ENCODE data around the gene KCNAB1.

Gene KCNAB1

GRCh38 chr3:156142702-156143101, 22.3 kb downstream of the KCNAB1 start:
- Histone ChIP-seq H3K4me1 (ENCODE audit: control insufficient read depth, insufficient read depth, low read length) (no peaks in the 10 kb centered on the region), H3K36me3 (ENCODE audit: control insufficient read depth, insufficient read depth, low read length) (no peaks in the 10 kb centered on the region), H3K9me3 (ENCODE audit: control insufficient read depth, insufficient read depth, low read length) (no peaks in the 10 kb centered on the region), H3K27me3 (ENCODE audit: control insufficient read depth, insufficient read depth, low read length) (no peaks in the 10 kb centered on the region), H3K4me3 (ENCODE audit: low read depth, low read length) (no peak overlapping the region), H3K9ac (ENCODE audit: low read depth, low read length) (no peak overlapping the region)

- Histone ChIP-seq H3K27me3 (ENCODE audit: control insufficient read depth, insufficient read depth, low read length) (no peaks in the 10 kb centered on the region), H3K4me3 (ENCODE audit: low read depth, low read length) (no peak overlapping the region), H3K4me1 (ENCODE audit: control insufficient read depth, insufficient read depth, low read length) (no peaks in the 10 kb centered on the region), H3K36me3 (ENCODE audit: control insufficient read depth, insufficient read depth, low read length) (no peaks in the 10 kb centered on the region), H3K9me3 (ENCODE audit: control insufficient read depth, insufficient read depth, low read length) (no peaks in the 10 kb centered on the region), H3K9ac (ENCODE audit: low read depth, low read length) (no peak overlapping the region)
These were observed 22.8 kb downstream of the KCNAB1 start for GRCh38 chr3:156143136-156143535.

- Histone ChIP-seq H3K4me3 (ENCODE audit: low read depth, low read length) (no peak overlapping the region), H3K4me1 (ENCODE audit: control insufficient read depth, insufficient read depth, low read length) (no peaks in the 10 kb centered on the region), H3K27me3 (ENCODE audit: control insufficient read depth, insufficient read depth, low read length) (no peaks in the 10 kb centered on the region), H3K36me3 (ENCODE audit: control insufficient read depth, insufficient read depth, low read length) (no peaks in the 10 kb centered on the region), H3K9me3 (ENCODE audit: control insufficient read depth, insufficient read depth, low read length) (no peaks in the 10 kb centered on the region), H3K9ac (ENCODE audit: low read depth, low read length) (no peak overlapping the region)
These were observed 23.7 kb downstream of the KCNAB1 start for GRCh38 chr3:156144060-156144459.

GRCh38 chr3:156145866-156146265, 25.5 kb downstream of the KCNAB1 start:
- no peaks in the 10 kb centered on the region for H3K4me1 ChIP-seq (ENCODE audit: control insufficient read depth, insufficient read depth, low read length)
- no peaks in the 10 kb centered on the region for H3K27me3 ChIP-seq (ENCODE audit: control insufficient read depth, insufficient read depth, low read length)
- H3K9me3 ChIP-seq (ENCODE audit: control insufficient read depth, insufficient read depth, low read length), result no peaks in the 10 kb centered on the region

GRCh38 chr3:156148345-156148945, 28.1 kb downstream of the KCNAB1 start:
- Histone ChIP-seq H3K9me3 (ENCODE audit: control insufficient read depth, insufficient read depth, low read length) (no peaks in the 10 kb centered on the region), H3K9ac (ENCODE audit: low read depth, low read length) (no peak overlapping the region)

More at GRCh38 chr3:156145866-156146265, 25.5 kb downstream of the KCNAB1 start:
- Histone ChIP-seq H3K4me3 (ENCODE audit: low read depth, low read length) (no peak overlapping the region), H3K36me3 (ENCODE audit: control insufficient read depth, insufficient read depth, low read length) (no peaks in the 10 kb centered on the region), H3K9ac (ENCODE audit: low read depth, low read length) (no peak overlapping the region)

GRCh38 chr3:156148946-156149381, 28.6 kb downstream of the KCNAB1 start:
- Histone ChIP-seq H3K4me1 (ENCODE audit: control insufficient read depth, insufficient read depth, low read length) (no peaks in the 10 kb centered on the region), H3K9ac (ENCODE audit: low read depth, low read length) (no peak overlapping the region), H3K27me3 (ENCODE audit: control insufficient read depth, insufficient read depth, low read length) (no peaks in the 10 kb centered on the region), H3K9me3 (ENCODE audit: control insufficient read depth, insufficient read depth, low read length) (no peaks in the 10 kb centered on the region), H3K4me3 (ENCODE audit: low read depth, low read length) (no peak overlapping the region), H3K36me3 (ENCODE audit: control insufficient read depth, insufficient read depth, low read length) (no peaks in the 10 kb centered on the region)

More at GRCh38 chr3:156148345-156148945, 28.1 kb downstream of the KCNAB1 start:
- Histone ChIP-seq H3K27me3 (ENCODE audit: control insufficient read depth, insufficient read depth, low read length) (no peaks in the 10 kb centered on the region), H3K4me3 (ENCODE audit: low read depth, low read length) (no peak overlapping the region), H3K36me3 (ENCODE audit: control insufficient read depth, insufficient read depth, low read length) (no peaks in the 10 kb centered on the region), H3K4me1 (ENCODE audit: control insufficient read depth, insufficient read depth, low read length) (no peaks in the 10 kb centered on the region)

GRCh38 chr3:156149876-156150275, 29.5 kb downstream of the KCNAB1 start:
- Histone ChIP-seq H3K27me3 (ENCODE audit: control insufficient read depth, insufficient read depth, low read length) (no peaks in the 10 kb centered on the region), H3K9me3 (ENCODE audit: control insufficient read depth, insufficient read depth, low read length) (no peaks in the 10 kb centered on the region), H3K9ac (ENCODE audit: low read depth, low read length) (no peak overlapping the region), H3K4me1 (ENCODE audit: control insufficient read depth, insufficient read depth, low read length) (no peaks in the 10 kb centered on the region), H3K4me3 (ENCODE audit: low read depth, low read length) (no peak overlapping the region), H3K36me3 (ENCODE audit: control insufficient read depth, insufficient read depth, low read length) (no peaks in the 10 kb centered on the region)

GRCh38 chr3:156150434-156151066, 30.2 kb downstream of the KCNAB1 start:
- Histone ChIP-seq H3K27me3 (ENCODE audit: control insufficient read depth, insufficient read depth, low read length) (no peaks in the 10 kb centered on the region), H3K4me3 (ENCODE audit: low read depth, low read length) (no peak overlapping the region), H3K4me1 (ENCODE audit: control insufficient read depth, insufficient read depth, low read length) (no peaks in the 10 kb centered on the region), H3K9ac (ENCODE audit: low read depth, low read length) (no peak overlapping the region), H3K36me3 (ENCODE audit: control insufficient read depth, insufficient read depth, low read length) (no peaks in the 10 kb centered on the region), H3K9me3 (ENCODE audit: control insufficient read depth, insufficient read depth, low read length) (no peaks in the 10 kb centered on the region)

GRCh38 chr3:156151824-156152428, 31.5 kb downstream of the KCNAB1 start:
- no peak overlapping the region for H3K9ac ChIP-seq (ENCODE audit: low read depth, low read length)
- H3K27me3 ChIP-seq (ENCODE audit: control insufficient read depth, insufficient read depth, low read length), result no peaks in the 10 kb centered on the region
- H3K9me3 ChIP-seq (ENCODE audit: control insufficient read depth, insufficient read depth, low read length), result no peaks in the 10 kb centered on the region
- no peaks in the 10 kb centered on the region for H3K36me3 ChIP-seq (ENCODE audit: control insufficient read depth, insufficient read depth, low read length)
- H3K4me1 ChIP-seq (ENCODE audit: control insufficient read depth, insufficient read depth, low read length), result no peaks in the 10 kb centered on the region
- no peak overlapping the region for H3K4me3 ChIP-seq (ENCODE audit: low read depth, low read length)

GRCh38 chr3:156158656-156159295, 38.4 kb downstream of the KCNAB1 start:
- H3K4me1 ChIP-seq (ENCODE audit: control insufficient read depth, insufficient read depth, low read length), result peaks cover 4% of the 10 kb centered on the region
- H3K4me3 ChIP-seq (ENCODE audit: low read depth, low read length), result no peak overlapping the region
- no peaks in the 10 kb centered on the region for H3K9me3 ChIP-seq (ENCODE audit: control insufficient read depth, insufficient read depth, low read length)
- H3K36me3 ChIP-seq (ENCODE audit: control insufficient read depth, insufficient read depth, low read length), result no peaks in the 10 kb centered on the region
- no peak overlapping the region for H3K9ac ChIP-seq (ENCODE audit: low read depth, low read length)
- H3K27me3 ChIP-seq (ENCODE audit: control insufficient read depth, insufficient read depth, low read length), result no peaks in the 10 kb centered on the region

- H3K9me3 ChIP-seq (ENCODE audit: control insufficient read depth, insufficient read depth, low read length), result no peaks in the 10 kb centered on the region
- H3K27me3 ChIP-seq (ENCODE audit: control insufficient read depth, insufficient read depth, low read length), result no peaks in the 10 kb centered on the region
- no peak overlapping the region for H3K4me3 ChIP-seq (ENCODE audit: low read depth, low read length)
- no peak overlapping the region for H3K9ac ChIP-seq (ENCODE audit: low read depth, low read length)
- H3K36me3 ChIP-seq (ENCODE audit: control insufficient read depth, insufficient read depth, low read length), result no peaks in the 10 kb centered on the region
- H3K4me1 ChIP-seq (ENCODE audit: control insufficient read depth, insufficient read depth, low read length), result peaks cover 4% of the 10 kb centered on the region
These were observed 40.3 kb downstream of the KCNAB1 start for GRCh38 chr3:156160647-156161046.
